HEK293 (cell line): Measurements from ENCODE around the gene NAP1L3.

Experiments
- CTCF ChIP-seq: fragments of 450-650 bp; formaldehyde crosslinking; IDR thresholded peaks from 2 replicates; pipeline ENCODE4 v1.5.1; 2016; ENCODE audit warnings: missing biosample characterization, missing genetic modification characterization
- REST ChIP-seq: fragments of 450-650 bp; formaldehyde crosslinking; IDR thresholded peaks from 2 replicates; pipeline ENCODE4 v1.5.1; 2016; ENCODE audit warnings: missing biosample characterization, missing genetic modification characterization

DNA sequence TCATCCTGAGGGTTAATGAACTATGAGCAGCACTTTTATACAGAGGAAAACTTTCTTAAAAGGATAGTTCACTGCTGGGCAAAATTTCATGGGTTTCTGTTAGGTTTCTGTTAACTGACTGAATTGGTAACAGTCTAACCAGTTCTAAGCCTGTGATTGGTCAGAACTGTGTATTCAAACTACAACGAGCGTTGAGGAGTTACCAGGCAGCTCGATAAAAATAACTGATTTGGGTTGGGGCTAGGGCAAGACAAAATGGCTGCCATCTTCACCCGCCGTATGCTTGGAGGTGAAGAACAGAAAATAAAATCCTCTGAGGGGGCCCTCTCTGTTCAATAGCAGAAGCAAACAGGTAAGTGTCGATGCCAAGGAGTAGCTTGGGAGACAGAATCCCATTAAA lies 22.6 kb upstream of the NAP1L3 start:
- TF ChIP-seq REST (no peak), CTCF (no peak)
